GM19397 (cell line): ENCODE results near the gene BOD1L2.

Experiments used
- ATAC-seq: cut with Tn5 transposase; IDR thresholded peaks from one replicate; pipeline ENCODE4 v1.9.1; 2021; ENCODE audit warnings: mild to moderate bottlenecking, moderate library complexity; ENCODE audit not compliant: unreplicated experiment

The BOD1L2 gene

DNA sequence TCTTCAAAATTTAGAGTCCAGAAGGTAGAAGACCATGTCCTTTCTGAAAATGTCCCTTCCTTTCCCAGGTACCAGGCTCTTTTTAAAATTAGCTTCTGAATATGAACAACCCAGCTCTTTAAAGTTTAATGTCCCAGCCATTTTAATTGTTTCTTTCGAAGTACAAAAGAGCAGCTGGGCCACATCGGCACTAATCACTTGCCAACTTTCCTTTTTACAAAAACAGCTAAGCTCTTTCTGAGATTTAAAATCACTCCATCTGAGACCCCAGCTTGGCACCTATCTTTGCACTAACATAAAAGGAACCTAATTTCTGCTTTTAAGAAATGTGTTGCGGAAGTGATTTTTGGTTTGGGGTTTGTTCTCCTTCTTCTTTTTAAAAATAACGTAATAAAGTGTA is 2.6 kb downstream of the BOD1L2 start:
- no peak for ATAC-seq

DNA sequence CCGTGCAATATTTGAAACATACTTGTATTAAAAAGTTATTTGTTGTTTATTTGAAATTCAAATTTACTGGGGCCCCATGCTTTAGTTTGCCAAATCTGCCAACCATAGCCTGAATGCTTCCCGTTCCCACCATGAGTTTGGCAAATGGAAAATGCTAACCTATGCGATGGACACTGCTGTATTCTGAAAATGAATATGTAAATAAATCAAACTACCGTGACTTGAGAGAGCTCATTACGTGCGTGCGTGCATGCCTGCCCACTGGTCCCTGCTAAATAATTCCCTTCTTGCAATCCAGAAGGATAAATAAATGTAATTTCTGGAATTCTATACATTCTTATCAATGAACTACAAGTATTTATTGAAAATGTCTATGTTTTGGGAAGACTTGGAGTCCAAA is 3.2 kb downstream of the BOD1L2 start:
- no peak for ATAC-seq

DNA sequence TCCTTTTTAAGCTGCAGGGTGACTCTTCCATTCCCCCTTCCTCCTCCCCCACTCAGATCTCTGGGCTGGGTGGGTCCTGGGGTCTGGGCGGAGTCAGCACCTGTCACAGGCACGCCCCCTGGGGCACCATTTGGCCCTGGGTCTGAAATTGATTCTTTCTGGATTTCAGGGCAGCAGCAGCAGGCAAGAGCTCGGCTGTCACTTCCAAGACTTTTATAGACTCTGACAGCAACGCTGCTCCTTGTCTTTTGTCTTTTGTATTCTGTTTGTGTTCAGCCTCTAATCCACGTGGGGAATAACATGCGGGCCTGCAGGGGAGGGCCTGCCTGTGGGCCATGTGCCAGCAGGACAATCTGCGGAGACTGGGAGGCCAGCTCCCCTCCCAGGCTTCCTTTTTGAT is 3.9 kb downstream of the BOD1L2 start:
- ATAC-seq = no peak

DNA sequence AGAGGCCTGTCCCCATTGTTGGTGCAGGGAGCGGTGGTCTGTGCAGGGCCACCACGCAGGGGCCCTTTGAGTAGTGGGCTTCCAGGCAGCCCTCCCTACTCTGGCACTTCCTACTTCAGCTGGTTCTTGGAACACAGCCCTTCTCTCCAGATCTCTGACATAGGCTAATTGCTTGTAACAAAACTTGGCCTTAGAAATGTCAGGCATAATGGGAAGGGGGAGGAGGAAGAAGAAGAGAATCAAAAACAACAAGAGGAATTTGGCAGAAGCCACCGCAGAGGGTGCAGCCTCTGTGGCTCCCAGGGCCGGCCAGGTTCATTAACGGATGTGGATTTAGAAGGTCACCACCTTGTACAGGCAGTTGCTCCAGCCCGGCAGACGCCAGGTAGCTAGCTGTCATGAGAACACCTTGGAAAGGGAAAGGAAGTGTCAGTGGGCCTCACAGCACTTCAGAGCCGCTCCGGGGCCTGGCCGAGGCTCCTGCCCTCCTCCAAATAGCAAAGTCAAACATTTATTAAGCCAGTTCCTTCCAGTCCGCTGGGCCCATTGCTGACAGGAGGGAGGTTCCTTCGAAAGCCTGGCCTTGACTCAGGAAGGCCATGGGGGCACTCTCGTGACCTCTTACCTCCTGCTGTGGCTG is 7.4 kb downstream of the BOD1L2 start:
- no peak for ATAC-seq

DNA sequence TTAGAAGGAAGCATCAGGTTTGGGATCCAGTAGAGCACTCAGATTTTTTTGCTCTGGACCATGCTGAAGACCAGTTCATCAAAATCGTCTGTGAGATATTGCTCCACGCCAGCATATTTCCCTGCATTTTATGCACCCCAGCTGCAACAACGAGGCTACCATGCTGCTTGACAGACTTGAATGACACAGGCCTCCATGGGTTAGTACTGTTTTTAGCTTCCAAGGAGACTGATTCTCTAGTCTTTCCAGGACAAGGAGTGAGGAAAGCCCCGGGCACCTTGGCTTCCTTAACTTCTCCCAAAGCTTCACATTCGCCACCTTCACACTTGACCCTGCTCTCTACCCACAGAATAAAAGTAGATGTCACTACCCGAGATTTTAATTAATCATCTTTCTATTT is 17.5 kb downstream of the BOD1L2 start:
- no peak for ATAC-seq

DNA sequence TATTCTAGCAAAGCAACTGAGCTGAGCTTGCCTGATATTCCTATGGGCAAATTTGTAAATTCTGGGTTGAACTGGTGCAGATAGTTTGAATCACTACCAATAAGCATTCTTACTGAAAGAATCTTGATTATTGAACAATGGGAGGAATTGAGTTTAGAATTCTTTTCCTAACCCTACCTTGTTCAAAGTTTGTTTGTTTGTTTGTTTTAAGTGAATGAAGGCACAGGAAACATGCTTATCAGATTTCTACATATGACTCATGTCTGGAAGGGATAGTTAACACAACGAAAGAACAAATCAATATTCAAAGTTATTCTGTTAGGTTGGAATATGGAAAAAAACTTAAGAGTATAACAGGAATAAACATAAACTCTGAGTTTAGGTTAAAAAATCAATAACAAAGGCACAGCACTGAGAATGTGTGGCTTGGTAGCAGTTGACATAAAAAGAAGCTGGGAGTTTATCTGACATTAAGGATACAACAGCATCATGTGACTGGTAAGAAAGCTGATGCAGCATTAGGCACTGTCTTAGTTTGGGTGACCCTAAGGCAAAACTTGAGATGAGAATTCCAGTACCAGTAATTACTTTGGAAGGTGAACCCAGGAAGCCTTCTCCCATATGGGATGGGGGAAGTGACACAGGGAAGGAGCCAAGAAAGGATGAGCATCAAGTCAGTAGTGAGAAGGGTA is 20.9 kb downstream of the BOD1L2 start:
- no peak for ATAC-seq

DNA sequence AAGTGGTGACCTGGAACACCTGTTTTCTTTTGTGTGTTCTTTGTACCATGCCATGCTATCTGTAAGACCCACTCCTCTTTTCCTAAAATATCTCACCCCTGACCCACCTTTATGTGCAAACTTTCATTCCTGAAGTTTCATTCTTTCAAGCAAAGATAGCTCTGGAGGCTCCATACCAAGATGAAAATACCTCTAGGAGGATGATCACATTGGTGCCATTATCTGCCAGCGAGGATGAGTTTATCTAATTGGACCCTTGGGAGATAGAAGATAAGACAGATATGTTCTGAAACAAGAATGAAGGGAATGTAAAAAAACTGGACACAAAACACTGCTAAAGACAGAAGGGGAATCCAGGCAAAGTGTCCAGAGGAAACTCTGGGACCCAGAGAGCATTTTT is 24.1 kb downstream of the BOD1L2 start:
- no peak for ATAC-seq

DNA sequence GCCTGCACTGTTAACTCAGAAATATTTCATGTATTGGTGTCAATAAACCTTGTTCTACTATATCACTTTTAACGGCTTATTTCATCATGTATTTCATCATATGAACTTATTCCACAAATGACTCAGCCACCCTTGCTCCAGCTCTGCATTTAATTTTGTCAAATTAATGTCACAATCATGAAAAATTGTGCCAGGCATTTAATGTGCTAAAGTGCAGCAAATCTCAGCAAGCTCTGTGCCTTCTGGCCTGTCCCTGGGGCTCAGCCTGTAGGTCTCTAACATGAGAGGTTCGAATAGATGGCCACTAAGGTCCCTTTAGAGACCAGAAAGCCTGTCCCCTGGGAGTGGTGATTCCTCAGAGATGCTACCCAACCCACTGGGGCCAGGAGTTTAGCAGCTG is 28.6 kb downstream of the BOD1L2 start:
- no peak for ATAC-seq

DNA sequence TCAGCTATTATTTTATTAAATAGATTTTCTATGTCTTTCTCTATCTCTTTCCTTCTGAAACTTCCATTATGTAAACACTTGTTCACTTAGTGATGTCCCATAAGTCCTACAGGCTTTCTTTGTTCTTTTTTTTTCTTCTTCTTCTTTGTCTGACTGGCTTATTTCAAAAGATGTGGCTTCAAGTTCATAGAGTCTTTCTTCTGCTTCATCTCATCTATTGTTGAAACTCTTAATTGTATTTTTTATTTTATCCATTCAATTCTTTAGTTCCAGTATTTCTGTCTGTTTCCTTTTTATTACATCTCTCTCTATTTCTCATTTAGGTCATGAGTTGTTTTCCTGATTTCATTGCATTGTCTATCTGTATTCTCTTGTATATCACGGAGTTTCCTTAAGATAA is 38.5 kb downstream of the BOD1L2 start:
- no peak for ATAC-seq

DNA sequence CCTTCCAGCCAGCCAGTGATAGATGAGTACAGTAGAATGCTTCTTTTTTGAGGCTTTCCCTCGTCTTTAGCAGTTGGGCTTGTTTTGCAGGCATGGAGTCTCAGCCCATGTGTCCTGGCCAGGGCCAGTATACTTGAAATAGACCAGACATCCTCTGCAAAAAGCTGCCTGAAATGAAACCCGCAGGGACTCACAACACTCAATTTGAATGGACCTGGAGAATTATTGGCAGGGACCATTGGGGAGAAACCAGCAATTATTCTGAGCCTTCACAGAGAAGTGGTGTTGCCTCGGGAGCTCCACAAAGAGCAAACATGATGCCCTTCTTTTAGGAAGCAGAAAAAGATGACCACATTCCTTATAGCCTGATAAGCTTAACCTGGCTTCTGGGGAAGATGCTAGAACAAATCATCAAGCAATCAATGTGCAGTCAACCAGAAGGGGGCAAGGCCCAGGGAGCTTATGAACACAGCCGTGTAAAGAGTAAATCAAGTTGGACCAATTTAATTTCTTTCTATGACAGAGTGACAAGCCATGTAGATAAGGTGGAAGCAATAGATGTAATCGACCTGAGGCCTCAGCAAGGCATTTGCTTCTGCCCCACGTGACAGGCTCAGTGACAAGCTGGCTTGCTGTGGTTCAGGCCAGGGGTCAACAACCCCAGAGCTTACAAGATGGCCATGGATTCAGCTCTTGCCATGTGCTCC is 42.1 kb downstream of the BOD1L2 start:
- ATAC-seq = no peak

DNA sequence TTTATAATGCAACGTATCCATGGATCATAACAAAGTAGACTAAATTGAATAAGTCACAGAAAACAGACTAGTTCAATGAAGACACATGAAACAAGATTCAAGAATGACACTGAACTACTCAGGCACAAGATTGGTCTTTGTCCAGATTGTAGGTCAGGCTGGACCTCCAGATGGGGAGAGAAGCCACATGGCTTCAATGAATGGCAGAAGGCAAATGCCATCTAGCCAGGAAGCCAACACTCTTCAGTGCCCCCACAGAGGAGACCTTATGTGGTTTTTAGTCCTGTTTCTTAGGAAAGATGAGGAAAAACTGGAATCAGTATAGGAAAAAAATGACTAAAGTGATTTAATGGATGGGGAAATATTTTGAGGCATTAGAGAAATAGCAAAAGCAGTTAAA is 43.1 kb downstream of the BOD1L2 start:
- no peak for ATAC-seq

DNA sequence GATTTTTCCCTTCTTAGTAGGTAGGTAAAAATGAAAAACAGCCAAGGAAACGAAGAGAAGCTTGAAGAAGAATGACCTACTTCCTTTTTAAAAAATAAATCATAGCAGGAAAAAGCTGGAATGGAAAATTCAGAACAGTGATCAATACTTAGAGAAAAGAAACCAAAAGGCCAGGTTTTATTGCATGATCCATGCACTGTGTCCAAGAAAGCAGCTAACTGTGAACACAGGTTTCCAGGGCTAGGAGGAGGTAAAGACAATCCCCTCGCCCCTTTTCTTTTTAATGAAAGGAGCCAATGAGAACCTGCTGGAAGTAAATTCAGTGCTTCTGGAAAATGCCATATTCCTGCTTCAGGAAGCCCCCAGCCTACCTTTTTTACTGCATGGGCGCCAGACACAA is 47.2 kb downstream of the BOD1L2 start:
- no peak for ATAC-seq

DNA sequence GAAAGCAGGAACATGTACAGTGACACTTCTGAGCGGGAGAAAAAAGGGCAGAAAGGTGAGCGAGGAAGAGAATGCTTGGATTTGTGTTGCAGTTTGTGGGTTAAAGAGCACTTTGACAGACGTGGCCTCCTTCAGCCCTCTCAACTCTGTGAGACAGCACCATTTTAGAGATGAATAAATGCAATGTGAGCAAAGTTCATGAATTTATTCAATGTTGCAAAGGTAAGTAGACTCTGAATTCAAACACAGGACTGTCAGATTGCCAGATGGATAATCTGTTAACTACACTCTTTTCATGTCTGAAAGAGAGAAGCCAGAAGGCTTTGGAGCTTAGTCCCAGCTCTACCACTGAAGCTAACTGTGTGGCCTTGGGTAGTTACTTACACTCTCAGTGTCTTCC is 47.7 kb downstream of the BOD1L2 start:
- ATAC-seq = no peak

DNA sequence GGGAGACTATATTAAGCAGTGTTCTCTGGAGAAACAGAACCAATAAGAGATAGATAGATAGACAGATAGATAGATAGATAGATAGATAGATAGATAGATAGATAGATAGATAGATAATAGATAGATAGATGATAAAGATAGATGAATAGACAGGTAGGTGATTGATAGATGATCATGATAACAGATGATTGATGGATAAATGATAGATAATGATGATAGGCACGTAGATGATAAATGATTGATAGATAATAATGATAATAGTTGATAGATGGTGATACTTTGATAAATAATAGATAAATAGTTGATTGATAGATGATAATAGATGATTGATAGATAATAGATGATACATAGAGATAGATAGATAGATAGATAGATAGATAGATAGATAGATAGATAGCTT is 48.5 kb downstream of the BOD1L2 start:
- no peak for ATAC-seq

DNA sequence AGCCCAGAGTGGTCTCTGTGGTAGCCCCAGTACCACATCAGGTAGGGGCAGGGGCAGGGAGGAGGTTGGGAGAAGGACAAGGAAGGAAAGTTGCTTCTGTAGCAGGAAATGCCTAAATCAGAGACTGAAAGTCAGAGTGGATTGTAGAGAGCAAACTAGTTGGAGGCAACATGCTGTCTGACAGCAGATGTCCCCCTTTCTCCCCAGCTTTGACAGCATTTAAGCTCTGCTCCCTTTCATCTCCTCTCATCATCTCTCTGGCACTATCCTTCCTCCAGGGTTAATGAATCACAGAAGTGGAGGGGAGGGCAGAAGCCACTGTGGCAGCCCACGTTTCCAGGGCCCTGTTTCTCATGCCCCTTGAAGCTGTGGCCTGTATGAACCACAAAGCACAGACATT is 50.4 kb downstream of the BOD1L2 start:
- no peak for ATAC-seq

DNA sequence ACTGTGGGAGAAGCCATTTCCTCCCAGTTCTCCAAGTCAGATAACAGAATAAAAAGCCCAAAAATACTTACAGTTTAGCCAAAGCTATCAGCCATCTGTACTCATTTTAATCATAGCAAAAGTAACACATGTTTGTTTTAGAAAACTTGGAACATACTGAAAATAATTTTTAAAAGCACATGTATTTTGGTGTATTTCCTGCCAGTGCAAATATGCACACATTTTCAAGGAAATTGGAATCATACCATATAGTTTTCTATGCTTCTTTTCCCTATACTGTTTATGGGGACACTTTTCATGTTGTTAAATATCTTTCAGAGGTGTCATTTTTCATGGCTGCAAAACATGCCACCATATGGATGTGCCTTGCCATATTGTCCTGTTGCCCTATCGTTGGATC is 51.2 kb downstream of the BOD1L2 start:
- no peak for ATAC-seq
